H1 (cell line): ENCODE results near the gene NGFR.

Experiments
- ATF3 ChIP-seq: IDR thresholded peaks from 2 replicates; pipeline ENCODE4 v1.6.1; 2011; ENCODE audit warnings: low read depth, mild to moderate bottlenecking, low read length; ENCODE audit not compliant: insufficient read depth
- CTCF ChIP-seq, 3 experiments: IDR thresholded peaks; 1 replicate in 2 of 3; 2 replicates in 1 of 3; pipeline versions ENCODE4 v1.5.1 to v1.6.1; 2011; ENCODE audit warnings: low read length in 3 of 3, mild to moderate bottlenecking in 3 of 3, inconsistent platforms in 2 of 3, low read depth in 1 of 3, moderate library complexity in 1 of 3; ENCODE audit not compliant: insufficient read depth in 1 of 3; ENCODE audit errors: control extremely low read depth in 1 of 3
- EGR1 ChIP-seq: IDR thresholded peaks from 2 replicates; pipeline ENCODE4 v1.6.1; 2011; ENCODE audit warnings: low read depth, low read length, borderline replicate concordance
- EP300 ChIP-seq, 2 experiments: IDR thresholded peaks; 1 replicate in 1 of 2; 2 replicates in 1 of 2; pipeline ENCODE4 v1.6.1; 2011 to 2012; ENCODE audit warnings: low read depth in 2 of 2, low read length in 2 of 2, mild to moderate bottlenecking in 2 of 2, borderline replicate concordance in 1 of 2, inconsistent platforms in 1 of 2, moderate library complexity in 1 of 2
- EZH2 ChIP-seq: fragments of 200-600 bp; sonication (generic); IDR thresholded peaks from 2 replicates; pipeline ENCODE4 v1.7.1; 2012; ENCODE audit warnings: low read depth, mild to moderate bottlenecking, moderate library complexity, low read length, inconsistent platforms; ENCODE audit not compliant: severe bottlenecking
- FOSL1 ChIP-seq: IDR thresholded peaks from 2 replicates; pipeline ENCODE4 v1.6.1; 2011; ENCODE audit warnings: mild to moderate bottlenecking, low read depth, low read length, moderate library complexity; ENCODE audit not compliant: insufficient read depth
- GABPA ChIP-seq: IDR thresholded peaks from 2 replicates; pipeline ENCODE4 v1.6.1; 2011; ENCODE audit warnings: mild to moderate bottlenecking, low read length, moderate library complexity, borderline replicate concordance; ENCODE audit not compliant: insufficient read depth
- KDM5A ChIP-seq: fragments of 200-600 bp; IDR thresholded peaks from 2 replicates; pipeline ENCODE4 v1.7.1; 2012; ENCODE audit warnings: mild to moderate bottlenecking, low read length, inconsistent platforms, mixed read lengths
- MAX ChIP-seq: IDR thresholded peaks from 2 replicates; pipeline ENCODE4 v1.6.1; 2012; ENCODE audit warnings: inconsistent platforms
- POLR2A ChIP-seq, 2 experiments: IDR thresholded peaks; 1 replicate in 1 of 2; 2 replicates in 1 of 2; pipeline ENCODE4 v1.6.1; 2011; ENCODE audit warnings: low read depth in 2 of 2, low read length in 2 of 2, mild to moderate bottlenecking in 2 of 2; ENCODE audit errors: control extremely low read depth in 1 of 2
- RNF2 ChIP-seq: fragments of 200-900, 300-1000 bp; sonication (generic); IDR thresholded peaks from 2 replicates; pipeline ENCODE4 v1.7.1; 2016; ENCODE audit warnings: borderline replicate concordance, low read depth, mild to moderate bottlenecking, antibody characterized with exemption, low read length; ENCODE audit not compliant: poor library complexity, severe bottlenecking; ENCODE audit errors: missing control alignments
- TAF1 ChIP-seq: IDR thresholded peaks from 2 replicates; pipeline ENCODE4 v1.6.1; 2011; ENCODE audit warnings: mild to moderate bottlenecking, low read depth, low read length
- TAF7 ChIP-seq: optimal IDR thresholded peaks from 2 replicates; pipeline ENCODE3; 2011; ENCODE audit warnings: low read depth, mild to moderate bottlenecking, inconsistent platforms, low read length, moderate library complexity, borderline replicate concordance
- ZNF274 ChIP-seq: IDR thresholded peaks from 2 replicates; pipeline ENCODE4 v1.7.0; 2012; ENCODE audit warnings: low read length, borderline replicate concordance; ENCODE audit errors: extremely low read depth

GRCh38 chr17:49508866-49509587 lies 13.9 kb downstream of the NGFR start:
- no peak for TF ChIP-seq CTCF (IDR thresholded peaks at IDR 0.05; ENCODE audit: control extremely low read depth in 1 of 3, insufficient read depth in 1 of 3, low read depth in 1 of 3, low read length in 3 of 3)
- no peak for TF ChIP-seq FOSL1
- TF ChIP-seq RNF2 = no peak
- no peak for TF ChIP-seq EP300 (IDR thresholded peaks at IDR 0.05; ENCODE audit: borderline replicate concordance in 1 of 2, low read depth in 2 of 2, low read length in 2 of 2)
- TF ChIP-seq TAF1 = no peak
- TF ChIP-seq EGR1 = no peak
- TF ChIP-seq MAX = no peak
- TF ChIP-seq EZH2 = no peak
- TF ChIP-seq POLR2A (IDR thresholded peaks at IDR 0.05; ENCODE audit: control extremely low read depth in 1 of 2, low read depth in 2 of 2, low read length in 2 of 2) = no peak
- no peak for TF ChIP-seq KDM5A
- no peak for TF ChIP-seq ZNF274
- no peak for TF ChIP-seq TAF7
- no peak for TF ChIP-seq GABPA
- no peak for TF ChIP-seq ATF3
